H7 (cell line): ENCODE results near the gene TANC1. TPM values are rescaled to one million over a fixed set of nuclear protein-coding genes. Genes with fewer than 3 reads are reported as not detected.
"Not testable (repeated sequence)": the region's sequence is repeated elsewhere in the genome, so short reads cannot be mapped to it uniquely, and the experiment has no call there.

Experiments
- DNase-seq: peaks from one replicate; pipeline ENCODE4 v3.0.0; 2012
- H3K27me3 ChIP-seq: 2 replicates; pipeline ENCODE4 v1.6.0; 2011; ENCODE audit warnings: mild to moderate bottlenecking, low read length; ENCODE audit not compliant: control insufficient read depth, insufficient read depth
- H3K36me3 ChIP-seq: replicated peaks from 2 replicates; pipeline ENCODE4 v1.5.1; 2011; ENCODE audit warnings: low read length; ENCODE audit not compliant: control insufficient read depth, insufficient read depth
- H3K4me3 ChIP-seq: 2 replicates; pipeline ENCODE4 v1.5.1; 2011; ENCODE audit warnings: low read depth, mild to moderate bottlenecking, control low read depth, low read length, moderate library complexity; ENCODE audit not compliant: insufficient read depth
- total RNA-seq: library from RNA; depleted of rRNA; stranded (reverse); fragments of >200 nt; shearing (Covaris generic); gene quantifications from 2 replicates; pipeline ENCODE4 v1.2.3, GENCODE V29; 2014

The TANC1 gene
- total RNA-seq, 1 experiment from 2014 or later: 7.0 TPM

DNA sequence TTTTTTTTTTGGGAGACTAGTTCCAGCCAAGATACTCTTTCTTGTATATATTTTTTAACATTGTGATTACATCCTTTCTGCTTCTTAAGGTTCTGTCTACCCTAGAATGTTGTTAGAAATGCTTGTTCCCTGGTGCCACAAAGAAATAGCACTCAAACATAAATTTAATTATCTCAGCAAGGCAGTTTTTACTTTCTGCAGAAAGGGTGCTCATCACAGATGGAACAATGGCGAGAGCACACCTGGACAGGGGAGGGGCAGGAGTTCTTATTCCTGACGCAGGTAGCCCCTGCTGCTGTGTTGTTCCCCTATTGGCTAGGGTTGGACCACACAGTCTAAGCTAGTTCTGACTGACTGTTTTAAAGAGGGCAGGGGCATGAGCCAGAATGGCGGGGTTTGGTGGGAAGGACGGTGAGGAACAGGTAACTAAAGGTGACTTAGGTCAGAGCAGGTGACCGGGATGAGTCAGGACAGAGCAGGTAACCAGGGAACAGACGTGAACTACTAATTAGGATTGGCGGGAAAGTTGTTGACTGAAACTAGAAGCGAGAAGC is 127.9 kb downstream of the TANC1 start:
- H3K36me3 ChIP-seq, H3K4me3 ChIP-seq, DNase-seq, H3K27me3 ChIP-seq: not testable (repeated sequence)

DNA sequence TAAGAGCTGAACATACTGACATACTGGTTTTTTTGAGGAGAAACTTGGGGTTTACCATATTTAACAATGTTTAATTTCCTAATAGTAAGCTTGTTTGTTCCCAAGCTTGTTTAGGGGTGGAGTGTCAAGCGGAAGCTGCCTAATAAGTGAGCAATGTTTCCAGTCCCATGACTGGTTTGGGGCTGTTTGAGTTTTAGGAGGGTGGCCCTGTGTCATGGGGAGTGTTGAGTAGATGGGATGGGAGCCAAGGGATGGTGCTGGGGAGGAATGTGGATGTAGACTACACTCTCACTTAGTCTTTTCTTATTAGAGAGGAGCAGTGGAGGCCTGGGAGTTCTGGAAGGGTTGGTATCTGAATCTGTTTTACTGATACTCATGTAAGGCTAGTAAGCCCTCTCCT is 128.5 kb downstream of the TANC1 start:
- Histone ChIP-seq H3K36me3 (no peaks in the 10 kb centered on the region), H3K4me3 (no peak overlapping the region), H3K27me3 (no peaks in the 10 kb centered on the region)
- DNase-seq: no peak

DNA sequence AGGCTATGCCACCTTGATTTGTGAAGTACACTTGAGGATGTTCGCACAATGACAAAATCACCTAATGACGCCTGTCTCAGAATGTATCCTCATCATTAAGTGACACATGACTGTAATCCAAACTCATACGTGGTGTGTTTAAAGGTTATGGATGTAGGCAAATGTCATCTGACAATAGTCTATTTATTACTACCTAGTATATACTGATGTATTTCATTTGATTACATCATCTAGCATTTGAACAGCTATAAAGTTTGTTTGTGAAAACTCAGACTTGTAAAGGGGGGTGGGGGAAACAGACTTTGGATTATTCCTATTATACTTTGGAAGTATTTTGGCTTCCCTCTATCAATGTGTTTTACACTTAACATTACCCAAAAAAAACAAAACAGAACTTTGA is 129.9 kb downstream of the TANC1 start:
- no peak for DNase-seq
- H3K4me3 ChIP-seq: no peak overlapping the region
- H3K36me3 ChIP-seq: no peaks in the 10 kb centered on the region
- H3K27me3 ChIP-seq: no peaks in the 10 kb centered on the region

DNA sequence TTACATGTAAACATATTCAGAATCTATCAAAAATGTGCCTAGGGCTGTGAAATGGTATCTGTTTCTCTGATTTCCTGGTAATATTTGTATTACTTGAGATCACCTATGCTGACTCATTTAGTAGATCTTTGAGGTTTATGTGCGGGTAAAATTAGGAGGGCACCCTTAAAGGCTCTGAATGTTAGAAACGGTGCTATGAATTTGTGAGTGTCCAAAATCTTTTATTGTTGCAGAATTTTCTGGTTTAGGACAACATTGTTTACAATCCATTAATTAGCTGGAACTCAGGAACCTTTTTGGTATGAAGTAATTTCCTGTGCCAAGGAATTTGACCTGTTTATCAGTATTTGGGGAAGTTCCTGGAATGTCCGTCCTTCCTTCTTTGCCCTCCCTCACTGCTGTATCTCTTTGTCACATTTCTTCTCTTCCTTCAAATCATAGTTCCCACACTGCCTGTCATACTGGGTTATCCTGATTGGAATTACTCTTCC is 130.5 kb downstream of the TANC1 start:
- DNase-seq: no peak
- Histone ChIP-seq H3K36me3 (no peaks in the 10 kb centered on the region), H3K27me3 (no peaks in the 10 kb centered on the region), H3K4me3 (no peak overlapping the region)

DNA sequence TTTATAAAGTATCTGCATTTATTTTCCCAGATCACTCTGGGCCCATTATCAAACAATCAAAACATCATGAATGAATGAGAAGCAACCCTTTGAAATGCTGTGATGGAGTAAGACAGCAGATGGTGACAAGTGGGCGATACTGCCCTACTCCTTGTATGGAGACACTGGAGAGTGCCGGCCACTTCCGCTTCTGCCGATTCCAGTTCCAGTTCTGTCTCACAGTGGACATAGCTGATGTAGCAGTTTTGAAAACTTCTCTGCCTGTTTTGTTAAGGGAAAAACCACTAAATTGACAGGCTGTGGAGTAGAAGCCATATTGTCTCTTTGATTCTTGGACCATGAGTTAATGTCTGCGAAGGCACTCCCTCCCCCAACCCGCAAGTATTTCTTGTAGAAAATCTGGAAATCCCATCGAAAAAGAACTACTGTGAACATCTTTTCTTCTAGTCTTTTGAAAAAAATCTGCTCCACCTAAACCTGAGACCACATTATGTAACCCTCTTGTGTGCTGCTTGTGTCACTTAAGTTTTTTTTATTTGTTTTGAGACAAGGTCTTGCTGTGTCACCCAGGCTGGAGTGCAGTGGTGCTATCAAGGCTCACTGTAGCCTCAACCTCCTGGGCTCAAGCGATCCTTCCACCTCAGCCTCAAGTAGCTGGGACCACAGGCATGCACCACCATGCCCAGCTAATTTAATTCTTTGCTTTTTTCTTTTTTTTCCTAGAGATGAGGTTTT is 133.5 kb downstream of the TANC1 start:
- no peak for DNase-seq
- no peaks in the 10 kb centered on the region for H3K36me3 ChIP-seq
- H3K27me3 ChIP-seq: no peaks in the 10 kb centered on the region
- H3K4me3 ChIP-seq: no peak overlapping the region

DNA sequence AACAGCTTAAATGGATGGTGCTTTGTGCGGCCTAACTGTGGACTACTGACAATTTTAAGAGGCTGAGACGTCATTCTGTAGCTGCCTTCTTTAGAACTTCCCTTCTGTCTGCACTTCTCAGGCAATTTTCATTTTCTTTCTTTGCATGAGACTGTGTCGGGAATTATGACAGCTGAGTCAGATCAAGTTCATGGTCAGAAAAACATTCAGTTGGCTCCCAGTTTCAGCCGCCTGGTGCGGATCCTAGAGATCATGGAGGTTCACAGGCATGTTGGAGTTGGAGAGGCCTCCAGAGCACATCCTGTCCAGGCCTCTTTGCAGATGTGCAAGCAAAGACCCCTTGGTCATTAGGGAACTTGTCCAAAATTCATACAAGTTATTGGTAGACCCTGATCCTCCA is 135.0 kb downstream of the TANC1 start:
- Histone ChIP-seq H3K27me3 (no peaks in the 10 kb centered on the region), H3K36me3 (no peaks in the 10 kb centered on the region), H3K4me3 (no peak overlapping the region)
- DNase-seq: no peak

DNA sequence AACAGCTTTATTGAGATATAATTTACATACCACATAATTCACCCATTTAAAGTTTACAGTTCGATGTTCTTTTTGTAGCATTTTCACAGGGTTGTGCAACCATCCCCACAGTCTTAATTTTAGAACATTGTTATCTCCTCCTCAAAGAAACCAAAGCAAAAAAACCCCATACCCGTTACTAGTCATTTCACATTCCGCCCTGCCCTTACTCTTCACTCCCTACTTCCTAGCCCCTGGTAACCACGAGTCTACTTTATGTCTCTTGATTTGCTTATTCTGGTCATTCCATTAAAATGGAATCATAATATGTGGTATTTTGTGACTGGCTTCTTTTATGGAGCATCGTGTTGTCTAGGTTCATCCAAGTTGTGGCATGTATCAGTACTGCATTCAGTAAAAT is 137.7 kb downstream of the TANC1 start:
- DNase-seq: no peak
- no peaks in the 10 kb centered on the region for H3K36me3 ChIP-seq
- no peaks in the 10 kb centered on the region for H3K27me3 ChIP-seq
- no peak overlapping the region for H3K4me3 ChIP-seq

DNA sequence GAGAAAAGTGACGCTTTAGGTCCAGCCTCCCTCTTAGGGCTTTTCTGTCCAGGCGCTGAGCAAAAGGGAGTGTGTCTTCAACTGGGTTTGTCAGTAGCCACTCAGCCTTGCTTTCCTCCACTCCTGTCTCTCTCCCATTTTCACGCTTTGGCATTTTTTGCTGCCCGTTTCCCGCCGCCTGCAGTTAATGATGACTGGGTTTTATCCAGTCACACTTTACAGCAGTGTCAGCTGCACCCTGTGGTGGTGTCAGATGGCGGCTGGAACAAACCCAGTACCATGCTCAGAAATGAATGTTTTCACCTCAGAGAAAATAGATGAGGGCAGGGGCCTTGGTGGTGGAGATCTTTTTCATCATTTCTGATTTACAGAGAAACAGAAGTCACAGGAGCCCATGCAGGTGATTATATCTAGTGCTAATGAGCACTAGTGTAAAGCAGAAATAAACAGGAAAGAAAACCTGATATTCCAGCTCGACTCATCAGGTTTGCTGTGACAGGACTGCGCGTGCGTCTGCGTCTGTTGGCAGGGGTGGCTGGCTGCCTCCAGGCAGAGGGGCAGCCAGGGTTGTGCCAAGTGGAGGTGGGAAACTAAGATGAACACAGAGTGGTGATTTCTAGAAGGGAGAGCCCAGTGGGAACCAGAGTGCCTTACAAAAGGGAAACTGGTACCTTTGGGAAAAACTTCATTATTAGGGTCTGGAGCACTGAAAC is 139.9 kb downstream of the TANC1 start:
- Histone ChIP-seq H3K27me3 (no peaks in the 10 kb centered on the region), H3K36me3 (no peaks in the 10 kb centered on the region), H3K4me3 (no peak overlapping the region)
- no peak for DNase-seq

DNA sequence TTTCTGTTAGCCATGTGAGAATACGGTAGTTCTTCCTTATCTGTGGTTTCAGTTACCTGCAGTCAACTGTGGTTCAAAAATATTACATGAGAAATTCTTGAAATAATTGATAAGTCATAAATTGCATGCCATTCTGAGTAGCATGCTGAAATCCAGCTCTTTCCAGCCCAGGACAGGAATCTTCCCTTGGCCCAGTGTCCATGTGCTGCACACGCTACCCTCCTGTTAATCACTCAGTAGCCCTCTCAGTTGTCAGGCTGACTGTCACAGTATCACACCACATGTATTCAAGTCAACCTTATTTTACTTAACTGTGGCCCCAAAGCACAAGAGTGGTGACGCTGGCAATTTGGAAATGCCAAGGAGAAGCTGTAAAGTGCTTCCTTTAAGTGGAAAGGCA is 141.1 kb downstream of the TANC1 start:
- Histone ChIP-seq H3K36me3 (no peaks in the 10 kb centered on the region), H3K27me3 (no peaks in the 10 kb centered on the region), H3K4me3 (no peak overlapping the region)
- no peak for DNase-seq

DNA sequence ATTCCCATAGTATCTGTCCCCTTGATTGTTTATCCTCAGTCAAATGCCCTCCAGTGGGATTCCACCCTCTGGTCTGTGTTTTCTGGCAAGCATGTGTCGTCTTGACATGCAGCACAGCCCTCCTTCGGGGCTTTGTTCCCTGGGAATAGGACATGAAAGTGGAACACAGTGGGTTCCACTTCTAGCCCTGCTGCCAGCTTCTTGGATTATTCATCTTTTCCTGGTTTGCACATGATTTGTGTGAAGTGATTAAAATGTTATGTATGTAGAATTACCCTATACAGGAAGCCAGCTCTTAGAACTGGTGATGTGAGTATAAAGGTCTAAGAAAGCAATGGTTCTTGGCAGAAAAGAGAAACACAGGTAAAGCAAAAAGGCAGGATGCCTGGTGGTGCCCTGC is 142.3 kb downstream of the TANC1 start:
- H3K4me3 ChIP-seq: no peak overlapping the region
- no peak for DNase-seq

DNA sequence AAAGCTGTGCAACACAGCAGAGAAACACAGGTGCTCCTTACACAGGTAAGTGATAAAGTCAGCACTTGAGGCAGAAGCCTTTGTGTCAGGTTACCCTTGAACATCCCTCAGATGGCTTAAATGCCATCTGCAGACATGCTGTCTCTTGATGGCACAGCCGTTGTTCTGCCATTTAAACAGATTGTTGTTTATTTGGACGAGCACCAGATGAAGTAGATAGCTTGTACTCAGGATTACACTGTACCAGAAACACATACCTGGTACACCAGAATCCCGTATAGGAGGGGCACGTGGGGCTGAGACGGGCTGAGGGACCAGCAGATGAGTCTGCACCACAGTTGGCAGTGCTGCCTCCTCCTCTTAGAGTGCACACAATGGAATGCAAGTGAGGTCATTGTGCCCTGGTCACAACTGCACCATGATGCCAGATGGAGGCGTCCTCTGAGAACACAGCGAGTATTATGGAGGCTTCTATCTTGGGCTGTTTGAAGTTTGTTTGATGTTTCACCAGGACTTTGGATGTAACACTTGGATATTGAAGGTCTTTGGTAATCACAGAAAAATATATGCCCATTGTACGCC is 143.0 kb downstream of the TANC1 start:
- Histone ChIP-seq H3K36me3 (no peaks in the 10 kb centered on the region), H3K4me3 (no peak overlapping the region), H3K27me3 (no peaks in the 10 kb centered on the region)
- DNase-seq: no peak

More for the DNA sequence above, 142.3 kb downstream of the TANC1 start:
- Histone ChIP-seq H3K36me3 (no peaks in the 10 kb centered on the region), H3K27me3 (no peaks in the 10 kb centered on the region)

DNA sequence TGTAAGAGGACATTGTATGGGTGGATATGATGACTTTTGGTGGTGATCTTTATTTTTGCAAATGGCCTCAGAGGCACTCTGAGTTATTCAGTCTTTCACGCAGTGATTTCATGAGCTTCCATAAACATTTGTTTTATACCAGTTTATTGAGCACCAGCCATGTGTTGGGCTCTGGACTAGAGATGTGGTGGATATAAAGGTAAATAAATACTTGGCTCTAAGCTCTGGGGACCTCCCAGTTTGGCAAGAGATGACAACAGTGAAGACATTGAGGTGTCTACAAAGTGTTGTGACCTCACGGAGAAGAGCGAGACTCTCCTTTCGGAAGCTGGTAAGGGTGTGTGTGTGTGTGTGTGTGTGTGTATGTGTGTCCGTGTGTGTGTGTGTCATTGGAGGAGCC is 146.4 kb downstream of the TANC1 start:
- H3K4me3 ChIP-seq: no peak overlapping the region
- H3K36me3 ChIP-seq: no peaks in the 10 kb centered on the region
- DNase-seq: no peak
- no peaks in the 10 kb centered on the region for H3K27me3 ChIP-seq

DNA sequence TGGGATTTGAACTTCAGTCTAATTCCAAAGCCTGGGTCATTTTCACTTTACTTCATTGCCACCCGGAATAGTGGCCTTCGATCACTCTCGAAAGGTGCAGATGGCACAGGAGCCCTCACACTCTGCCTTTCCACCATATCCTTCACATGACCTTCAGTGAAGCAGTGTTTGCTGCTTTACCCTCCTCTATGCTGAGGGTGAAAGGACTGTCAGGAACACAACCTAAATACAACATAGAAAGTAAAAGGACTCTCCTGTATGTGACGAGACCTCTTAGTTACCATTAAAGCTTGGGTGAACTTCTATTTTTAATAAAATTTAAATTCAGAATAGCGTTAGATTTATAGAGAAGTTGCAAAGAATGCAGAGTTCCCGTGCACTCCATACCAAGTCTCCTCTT is 148.5 kb downstream of the TANC1 start:
- H3K27me3 ChIP-seq: no peaks in the 10 kb centered on the region
- no peaks in the 10 kb centered on the region for H3K36me3 ChIP-seq
- DNase-seq: no peak
- H3K4me3 ChIP-seq: no peak overlapping the region

DNA sequence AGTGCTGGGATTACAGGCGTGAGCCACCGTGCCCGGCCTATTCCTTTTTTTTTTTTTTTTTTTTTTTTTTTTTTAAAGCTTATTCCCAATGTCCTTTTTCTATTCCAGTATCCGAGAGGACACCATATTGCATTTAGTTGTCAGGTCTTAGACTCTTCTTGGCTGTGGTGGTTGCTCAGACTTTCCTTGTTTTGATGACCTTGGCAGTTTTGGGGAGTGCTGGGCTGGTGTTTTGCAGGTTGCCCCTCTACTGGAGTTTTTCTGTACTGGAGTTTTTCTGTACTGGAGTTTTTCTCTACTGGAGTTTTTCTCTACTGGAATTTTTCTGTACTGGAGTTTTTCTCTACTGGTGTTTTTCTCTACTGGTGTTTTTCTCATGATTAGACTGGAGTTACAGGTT is 149.2 kb downstream of the TANC1 start:
- H3K27me3 ChIP-seq: no peaks in the 10 kb centered on the region
- no peak for DNase-seq
- no peak overlapping the region for H3K4me3 ChIP-seq
- H3K36me3 ChIP-seq: no peaks in the 10 kb centered on the region
